H7 (cell line): ENCODE data around the gene TSACC. TPM values are rescaled to one million over a fixed set of nuclear protein-coding genes. Genes with fewer than 3 reads are reported as not detected.
A peak's percentile ranks its signal among the peaks of the same experiment; 100 is the strongest.

Experiments used
- DNase-seq: peaks from one replicate; pipeline ENCODE4 v3.0.0; 2012
- H3K27me3 ChIP-seq: 2 replicates; pipeline ENCODE4 v1.6.0; 2011; ENCODE audit warnings: mild to moderate bottlenecking, low read length; ENCODE audit not compliant: control insufficient read depth, insufficient read depth
- H3K36me3 ChIP-seq: replicated peaks from 2 replicates; pipeline ENCODE4 v1.5.1; 2011; ENCODE audit warnings: low read length; ENCODE audit not compliant: control insufficient read depth, insufficient read depth
- H3K4me3 ChIP-seq: 2 replicates; pipeline ENCODE4 v1.5.1; 2011; ENCODE audit warnings: low read depth, mild to moderate bottlenecking, control low read depth, low read length, moderate library complexity; ENCODE audit not compliant: insufficient read depth
- total RNA-seq: library from RNA; depleted of rRNA; stranded (reverse); fragments of >200 nt; shearing (Covaris generic); gene quantifications from 2 replicates; pipeline ENCODE4 v1.2.3, GENCODE V29; 2014; rRNA removed

Gene TSACC
- total RNA-seq, result 2.2 and 3.5 TPM in 2 replicates

- peak; percentile 97 for DNase-seq
- peak within 1 kb of the TSS; percentile 72 for H3K4me3 ChIP-seq
- H3K36me3 ChIP-seq, result peaks cover 19% of the 10 kb centered on the region
- H3K27me3 ChIP-seq, result no peaks in the 10 kb centered on the region
Observed at GRCh38 chr1:156338180-156338976, at the start of gene TSACC, which contains the start of gene CCT3. TSACC (plus strand) TSS chr1:156338526; CDS start chr1:156339758, 1,232 bp downstream. CCT3 (minus strand) TSS chr1:156338292; CDS start chr1:156338184, 108 bp downstream.

DNA sequence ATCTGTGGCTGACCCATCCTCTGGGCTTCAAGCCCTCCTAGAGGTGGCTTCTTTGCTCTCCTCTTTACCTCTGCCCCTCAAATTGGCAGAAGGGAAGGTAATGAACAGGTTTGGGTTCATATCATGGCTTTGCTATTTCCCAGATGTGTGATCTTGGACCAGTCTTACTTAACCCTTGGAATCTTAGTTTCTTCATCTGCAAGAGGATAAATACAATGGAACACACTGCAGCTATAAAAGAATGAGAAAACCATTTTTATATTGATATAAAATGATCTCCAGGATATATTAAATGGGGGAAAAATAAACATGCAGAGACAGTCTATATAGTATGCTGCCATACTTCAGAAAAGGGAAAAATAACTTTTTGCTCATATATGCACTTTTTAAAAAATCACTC lies 48.5 kb upstream of the TSACC start:
- Histone ChIP-seq H3K36me3 (no peaks in the 10 kb centered on the region), H3K4me3 (no peak overlapping the region), H3K27me3 (no peaks in the 10 kb centered on the region)
- DNase-seq, result no peak

- DNase-seq, result peak; percentile 99
- H3K36me3 ChIP-seq, result no peaks in the 10 kb centered on the region
- no peaks in the 10 kb centered on the region for H3K27me3 ChIP-seq
- H3K4me3 ChIP-seq, result peak overlapping the region; percentile 60
Observed at GRCh38 chr1:156291226-156292061, 46.9 kb upstream of the TSACC start.

DNA sequence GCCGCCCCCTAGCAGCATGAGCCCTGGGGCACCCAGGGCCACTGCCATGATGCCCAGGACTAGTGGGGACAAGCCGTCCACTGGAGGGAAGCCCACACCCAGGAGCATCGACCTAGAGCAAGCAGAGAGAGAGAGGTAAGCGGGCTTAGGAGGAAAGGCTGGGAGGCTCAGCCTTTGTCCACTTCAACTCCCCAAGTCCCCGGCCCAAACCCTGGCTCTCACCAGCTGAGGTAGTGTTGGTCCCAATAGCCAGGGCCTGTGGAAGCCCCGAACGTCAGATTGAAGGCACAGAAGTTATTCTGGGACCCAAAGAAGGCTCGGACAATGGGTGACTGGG lies 45.3 kb upstream of the TSACC start:
- Histone ChIP-seq H3K36me3 (no peaks in the 10 kb centered on the region), H3K27me3 (no peaks in the 10 kb centered on the region), H3K4me3 (no peak overlapping the region)
- no peak for DNase-seq

- Histone ChIP-seq H3K4me3 (no peak overlapping the region), H3K36me3 (no peaks in the 10 kb centered on the region), H3K27me3 (no peaks in the 10 kb centered on the region)
- no peak for DNase-seq
Observed at GRCh38 chr1:156293895-156294294, 44.4 kb upstream of the TSACC start.

DNA sequence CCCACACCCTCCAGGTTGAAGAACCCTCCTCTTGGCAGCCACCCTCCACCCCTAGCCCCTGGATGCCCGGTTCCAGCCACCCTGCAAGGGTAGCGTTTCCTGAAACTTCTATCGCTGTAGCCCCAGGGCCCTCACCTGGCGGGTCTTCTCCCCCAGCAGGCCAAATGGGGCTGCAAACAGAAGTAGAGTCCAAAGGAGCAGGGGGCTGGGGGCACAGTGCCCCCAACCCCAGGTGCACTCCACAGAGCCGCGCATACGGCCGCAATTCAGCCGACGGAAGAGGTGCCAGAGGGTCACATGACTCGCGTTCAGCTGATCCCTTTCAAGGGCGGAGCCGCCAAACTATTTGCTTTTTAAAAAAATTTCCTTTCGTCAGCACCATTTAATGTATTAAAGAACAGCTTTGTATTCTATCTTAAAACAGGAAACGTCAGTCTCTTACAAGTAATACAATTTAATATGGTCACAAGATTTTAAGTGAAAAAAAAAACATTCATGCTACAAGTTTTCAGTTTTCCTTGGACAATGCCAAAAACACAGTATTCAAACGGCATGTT lies 42.9 kb upstream of the TSACC start, which contains the start of gene GLMP:
Gene GLMP, minus strand, starts transcription at position 289 of the 557 bp plus-strand sequence. Its CDS starts 34 bp downstream, at position 255.
- H3K36me3 ChIP-seq, result no peaks in the 10 kb centered on the region

GRCh38 chr1:156298852-156299357 lies 39.4 kb upstream of the TSACC start, which contains the start of gene VHLL:
VHLL (minus strand) TSS chr1:156299307; CDS start chr1:156299189, 118 bp downstream.
- Histone ChIP-seq H3K27me3 (no peaks in the 10 kb centered on the region), H3K36me3 (no peaks in the 10 kb centered on the region), H3K4me3 (no peak within 1 kb of the TSS)
- no peak for DNase-seq

More for the DNA sequence above, 42.9 kb upstream of the TSACC start, which contains the start of gene GLMP:
- peak within 1 kb of the TSS; percentile 60 for H3K4me3 ChIP-seq
- peak; percentile 84 for DNase-seq
- H3K27me3 ChIP-seq, result no peaks in the 10 kb centered on the region

DNA sequence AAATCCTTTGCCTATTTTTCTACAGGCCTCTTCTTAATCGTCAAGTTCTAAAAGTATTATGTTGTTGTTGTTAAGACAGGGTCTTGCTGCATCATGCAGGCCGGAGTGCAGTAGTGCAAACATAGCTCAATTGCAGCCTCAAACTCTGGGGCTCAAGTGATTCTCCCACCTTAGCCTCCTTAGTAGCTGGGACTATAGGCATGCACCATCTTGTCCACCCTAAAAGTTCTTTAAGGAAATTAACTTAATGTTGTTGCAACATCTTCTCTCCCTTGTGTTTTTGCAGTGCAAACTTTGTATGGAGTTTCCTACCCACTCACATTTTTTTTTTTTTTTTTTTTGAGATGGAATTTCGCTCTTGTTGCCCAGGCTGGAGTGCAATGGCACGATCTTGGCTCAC lies 35.1 kb upstream of the TSACC start:
- Histone ChIP-seq H3K4me3 (no peak overlapping the region), H3K36me3 (peaks cover 8% of the 10 kb centered on the region), H3K27me3 (no peaks in the 10 kb centered on the region)
- DNase-seq, result no peak

GRCh38 chr1:156305215-156305614 lies 33.1 kb upstream of the TSACC start:
- DNase-seq, result no peak
- Histone ChIP-seq H3K36me3 (peaks cover 21% of the 10 kb centered on the region), H3K4me3 (no peak overlapping the region), H3K27me3 (no peaks in the 10 kb centered on the region)

DNA sequence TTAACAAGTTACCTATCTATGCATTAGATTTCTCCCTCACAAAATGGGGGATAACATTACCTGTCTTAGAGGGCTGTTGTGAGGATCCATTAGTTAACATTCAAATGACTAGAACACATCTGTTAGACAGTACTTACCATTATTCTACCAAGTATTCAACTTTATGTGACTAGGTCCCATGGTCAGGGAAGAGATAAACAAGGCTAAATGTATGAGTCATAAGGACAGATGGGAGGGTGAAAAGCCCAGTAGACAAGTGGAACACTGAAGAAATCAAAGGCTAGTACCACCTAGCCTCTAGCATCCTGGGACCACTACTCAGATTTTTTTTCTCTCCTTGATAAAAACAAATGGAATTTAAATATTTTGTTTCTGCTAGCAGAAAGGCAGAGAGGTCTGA lies 30.2 kb upstream of the TSACC start:
- Histone ChIP-seq H3K4me3 (no peak overlapping the region), H3K36me3 (peaks cover 33% of the 10 kb centered on the region), H3K27me3 (no peaks in the 10 kb centered on the region)
- DNase-seq, result no peak

GRCh38 chr1:156310962-156311361 lies 27.4 kb upstream of the TSACC start:
- peaks cover 41% of the 10 kb centered on the region for H3K36me3 ChIP-seq
- H3K27me3 ChIP-seq, result no peaks in the 10 kb centered on the region
- H3K4me3 ChIP-seq, result no peak overlapping the region
- DNase-seq, result no peak

DNA sequence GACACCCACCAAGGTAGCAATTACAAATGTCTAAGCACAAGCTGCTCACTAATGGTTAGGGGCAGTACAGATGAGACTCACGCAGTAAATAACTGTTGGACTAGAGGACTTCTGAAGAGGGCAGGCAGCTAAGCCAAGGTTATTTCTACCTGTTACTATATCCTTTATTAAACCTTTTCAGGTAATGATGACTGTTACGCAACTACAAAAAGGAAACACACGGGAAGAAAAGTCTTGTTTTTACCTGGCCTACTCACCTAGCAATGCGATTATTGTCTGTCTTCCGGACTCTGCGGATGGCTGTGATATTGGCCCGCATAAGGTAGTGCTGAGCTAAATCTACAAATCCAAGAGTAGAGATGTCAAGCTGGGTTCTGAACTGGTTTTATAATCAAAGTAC lies 21.4 kb upstream of the TSACC start:
- Histone ChIP-seq H3K27me3 (no peaks in the 10 kb centered on the region), H3K4me3 (no peak overlapping the region), H3K36me3 (peaks cover 57% of the 10 kb centered on the region)
- DNase-seq, result no peak

DNA sequence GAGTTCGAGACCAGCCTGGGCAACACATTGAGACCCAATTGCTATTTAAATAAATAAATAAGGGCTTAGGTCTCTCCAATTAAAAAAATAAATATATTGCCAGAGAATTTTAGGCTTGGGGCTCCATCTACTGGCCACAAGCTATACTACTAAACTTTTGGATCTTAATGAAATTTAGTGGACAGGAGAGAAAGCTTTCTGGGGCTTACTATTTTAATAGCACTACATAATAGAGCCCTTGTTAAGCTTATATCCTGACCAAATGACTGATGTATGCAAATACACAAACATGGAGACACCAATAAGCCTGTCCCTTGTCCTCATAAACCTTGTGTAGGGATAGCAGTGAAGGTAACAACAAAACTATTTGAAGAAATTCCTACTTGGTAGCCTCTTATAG lies 18.7 kb upstream of the TSACC start:
- peak; percentile 50 for DNase-seq
- Histone ChIP-seq H3K27me3 (no peaks in the 10 kb centered on the region), H3K4me3 (no peak overlapping the region), H3K36me3 (peaks cover 61% of the 10 kb centered on the region)

- H3K4me3 ChIP-seq, result no peak overlapping the region
- DNase-seq, result no peak
- peaks cover 61% of the 10 kb centered on the region for H3K36me3 ChIP-seq
- no peaks in the 10 kb centered on the region for H3K27me3 ChIP-seq
Observed at GRCh38 chr1:156320560-156320959, 17.8 kb upstream of the TSACC start.
